ENCODE measurements around the gene FOXP1. TPM values are rescaled to one million over a fixed set of nuclear protein-coding genes. Genes with fewer than 3 reads are reported as not detected.

Gene FOXP1
- total RNA-seq, 4 donors from 2014 or later = 49.8 to 157 (median 71.9) TPM

- TF ChIP-seq EP300 (IDR thresholded peaks at IDR 0.05) = no peak
- no peak for TF ChIP-seq POLR2A (IDR thresholded peaks at IDR 0.05)
- no peak for TF ChIP-seq CTCF (IDR thresholded peaks at IDR 0.05)
- no peak for TF ChIP-seq POLR2AphosphoS5 (IDR thresholded peaks at IDR 0.05)
- no peak for DNase-seq (ENCODE audit: low spot score in 2 of 2)
- Histone ChIP-seq H3K36me3 (no peaks in the 10 kb centered on the region), H3K9me3 (no peaks in the 10 kb centered on the region), H3K4me3 (no peak overlapping the region), H3K27ac (no peak overlapping the region), H3K4me1 (peaks cover 12% of the 10 kb centered on the region), H3K27me3 (no peaks in the 10 kb centered on the region)
- 91% methylated on average over 2 of the region's 2 CpGs for WGBS
Measured at GRCh38 chr3:71302604-71303003, 280.9 kb downstream of the FOXP1 start.

GRCh38 chr3:71300951-71301393, 282.6 kb downstream of the FOXP1 start:
- H3K9me3 ChIP-seq = no peaks in the 10 kb centered on the region
- H3K4me1 ChIP-seq = peaks cover 12% of the 10 kb centered on the region
- 90% methylated on average over 4 of the region's 4 CpGs for WGBS
- DNase-seq (ENCODE audit: low spot score in 2 of 2) = no peak
- H3K27ac ChIP-seq = no peak overlapping the region
- no peak overlapping the region for H3K4me3 ChIP-seq
- H3K27me3 ChIP-seq = no peaks in the 10 kb centered on the region
- H3K36me3 ChIP-seq = no peaks in the 10 kb centered on the region
- TF ChIP-seq CTCF (IDR thresholded peaks at IDR 0.05) (no peak), EP300 (IDR thresholded peaks at IDR 0.05) (no peak), POLR2A (IDR thresholded peaks at IDR 0.05) (no peak), POLR2AphosphoS5 (IDR thresholded peaks at IDR 0.05) (no peak)

DNA sequence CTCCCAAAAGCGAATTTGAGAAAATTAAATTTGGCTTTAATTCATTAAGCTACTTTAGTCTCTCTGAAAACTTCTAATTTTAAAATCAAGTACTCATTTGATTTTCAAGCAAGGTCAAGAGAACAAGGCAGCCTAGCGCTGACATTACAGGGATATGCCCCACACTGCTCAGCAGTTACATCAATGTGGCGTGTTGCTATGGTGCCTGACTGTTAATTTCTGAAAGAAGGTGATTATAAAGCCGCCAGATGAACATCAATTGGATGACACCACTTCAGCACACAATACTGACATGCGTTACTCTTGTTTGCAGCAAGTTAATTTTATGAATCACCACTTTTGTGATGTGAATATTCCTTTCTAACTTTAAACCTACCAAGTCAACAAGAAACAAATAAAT, 284.4 kb downstream of the FOXP1 start:
- WGBS = 98% methylated on average over 5 of the region's 5 CpGs
- TF ChIP-seq EP300 (IDR thresholded peaks at IDR 0.05) (no peak), CTCF (IDR thresholded peaks at IDR 0.05) (no peak), POLR2A (IDR thresholded peaks at IDR 0.05) (no peak), POLR2AphosphoS5 (IDR thresholded peaks at IDR 0.05) (no peak)
- Histone ChIP-seq H3K4me1 (no peaks in the 10 kb centered on the region), H3K9me3 (no peaks in the 10 kb centered on the region), H3K27ac (no peak overlapping the region), H3K36me3 (no peaks in the 10 kb centered on the region), H3K4me3 (no peak overlapping the region), H3K27me3 (no peaks in the 10 kb centered on the region)
- no peak for DNase-seq (ENCODE audit: low spot score in 2 of 2)

GRCh38 chr3:71294919-71295318, 288.6 kb downstream of the FOXP1 start:
- Histone ChIP-seq H3K4me1 (no peaks in the 10 kb centered on the region), H3K4me3 (no peak overlapping the region), H3K9me3 (no peaks in the 10 kb centered on the region), H3K36me3 (no peaks in the 10 kb centered on the region), H3K27ac (no peak overlapping the region), H3K27me3 (no peaks in the 10 kb centered on the region)
- no peak for DNase-seq (ENCODE audit: low spot score in 2 of 2)
- TF ChIP-seq POLR2A (IDR thresholded peaks at IDR 0.05) (no peak), EP300 (IDR thresholded peaks at IDR 0.05) (no peak), POLR2AphosphoS5 (IDR thresholded peaks at IDR 0.05) (no peak)
- 92% methylated on average over 7 of the region's 7 CpGs for WGBS

GRCh38 chr3:71290301-71290700, 293.2 kb downstream of the FOXP1 start:
- TF ChIP-seq POLR2A (IDR thresholded peaks at IDR 0.05) (no peak), POLR2AphosphoS5 (IDR thresholded peaks at IDR 0.05) (no peak), EP300 (IDR thresholded peaks at IDR 0.05) (no peak), CTCF (IDR thresholded peaks at IDR 0.05) (no peak)
- WGBS = 98% methylated on average over 2 of the region's 2 CpGs
- no peaks in the 10 kb centered on the region for H3K9me3 ChIP-seq

More at GRCh38 chr3:71290301-71290700, 293.2 kb downstream of the FOXP1 start:
- no peaks in the 10 kb centered on the region for H3K4me1 ChIP-seq
- H3K4me3 ChIP-seq = no peak overlapping the region
- H3K36me3 ChIP-seq = no peaks in the 10 kb centered on the region
- no peaks in the 10 kb centered on the region for H3K27me3 ChIP-seq
- no peak overlapping the region for H3K27ac ChIP-seq
- no peak for DNase-seq (ENCODE audit: low spot score in 2 of 2)
